ENCODE data around the gene SP100. TPM values are rescaled to one million over a fixed set of nuclear protein-coding genes. Genes with fewer than 3 reads are reported as not detected.

The SP100 gene
- total RNA-seq, 4 donors from 2014 or later: 75.5 to 223 (median 118) TPM

GRCh38 chr2:230505162-230505561 is 89.2 kb downstream of the SP100 start:
- ATAC-seq (ENCODE audit: low FRiP score) (no peak), DNase-seq (ENCODE audit: low spot score) (no peak)
- TF ChIP-seq, protein P1, sequence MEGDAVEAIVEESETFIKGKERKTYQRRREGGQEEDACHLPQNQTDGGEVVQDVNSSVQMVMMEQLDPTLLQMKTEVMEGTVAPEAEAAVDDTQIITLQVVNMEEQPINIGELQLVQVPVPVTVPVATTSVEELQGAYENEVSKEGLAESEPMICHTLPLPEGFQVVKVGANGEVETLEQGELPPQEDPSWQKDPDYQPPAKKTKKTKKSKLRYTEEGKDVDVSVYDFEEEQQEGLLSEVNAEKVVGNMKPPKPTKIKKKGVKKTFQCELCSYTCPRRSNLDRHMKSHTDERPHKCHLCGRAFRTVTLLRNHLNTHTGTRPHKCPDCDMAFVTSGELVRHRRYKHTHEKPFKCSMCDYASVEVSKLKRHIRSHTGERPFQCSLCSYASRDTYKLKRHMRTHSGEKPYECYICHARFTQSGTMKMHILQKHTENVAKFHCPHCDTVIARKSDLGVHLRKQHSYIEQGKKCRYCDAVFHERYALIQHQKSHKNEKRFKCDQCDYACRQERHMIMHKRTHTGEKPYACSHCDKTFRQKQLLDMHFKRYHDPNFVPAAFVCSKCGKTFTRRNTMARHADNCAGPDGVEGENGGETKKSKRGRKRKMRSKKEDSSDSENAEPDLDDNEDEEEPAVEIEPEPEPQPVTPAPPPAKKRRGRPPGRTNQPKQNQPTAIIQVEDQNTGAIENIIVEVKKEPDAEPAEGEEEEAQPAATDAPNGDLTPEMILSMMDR (IDR thresholded peaks at IDR 0.05): no peak

- TF ChIP-seq, protein P1 (IDR thresholded peaks at IDR 0.05): no peak
- ATAC-seq (ENCODE audit: low FRiP score) (no peak), DNase-seq (ENCODE audit: low spot score) (no peak)
These were observed 97.2 kb downstream of the SP100 start for GRCh38 chr2:230512955-230513748.

- ATAC-seq (ENCODE audit: low FRiP score): no peak
- TF ChIP-seq, protein P1 (IDR thresholded peaks at IDR 0.05): no peak
- no peak for DNase-seq (ENCODE audit: low spot score)
These were observed 104.3 kb downstream of the SP100 start for GRCh38 chr2:230520061-230520874.

GRCh38 chr2:230520875-230521155 is 104.8 kb downstream of the SP100 start:
- no peak for ATAC-seq (ENCODE audit: low FRiP score)
- TF ChIP-seq, protein P1 (IDR thresholded peaks at IDR 0.05): no peak
- no peak for DNase-seq (ENCODE audit: low spot score)

DNA sequence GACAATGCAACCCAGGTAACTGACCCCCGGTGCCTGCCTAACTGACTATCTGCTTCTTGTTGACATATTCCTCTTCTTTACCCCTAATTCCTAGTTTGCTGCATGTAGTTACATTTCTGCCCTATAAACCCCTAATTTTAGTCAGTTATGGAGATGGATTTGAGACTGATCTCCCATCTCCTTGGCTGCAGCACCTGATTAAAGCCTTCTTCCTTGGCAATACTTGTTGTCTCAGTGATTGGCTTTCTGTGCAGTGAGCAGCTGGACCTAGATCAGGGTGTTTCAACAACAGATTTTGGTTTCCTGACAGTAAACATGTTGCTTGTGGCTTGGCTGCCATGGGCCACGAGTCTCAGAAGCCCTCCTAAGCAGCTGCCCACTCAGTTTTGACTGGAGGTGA is 105.4 kb downstream of the SP100 start:
- TF ChIP-seq, protein P1 (IDR thresholded peaks at IDR 0.05): no peak
- ATAC-seq (ENCODE audit: low FRiP score) (no peak), DNase-seq (ENCODE audit: low spot score) (no peak)

DNA sequence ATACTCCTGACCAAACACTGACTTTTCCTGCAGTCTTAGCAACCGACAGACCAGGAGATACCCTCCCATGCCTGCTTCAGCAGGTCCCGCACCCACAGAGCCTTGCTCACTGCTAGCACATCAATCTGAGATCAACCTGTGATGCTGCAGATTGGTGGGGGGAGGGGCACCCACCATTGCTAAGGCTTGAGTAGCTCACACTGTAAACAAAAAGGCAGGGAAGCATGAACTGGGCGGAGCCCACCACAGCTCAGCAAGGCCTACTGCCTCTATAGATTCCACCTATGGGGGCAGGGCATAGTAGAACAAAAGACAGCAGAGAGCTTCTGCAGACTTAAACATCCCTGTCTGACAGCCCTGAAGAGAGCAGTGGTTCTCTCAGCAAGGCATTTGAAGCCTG is 109.7 kb downstream of the SP100 start:
- no peak for DNase-seq (ENCODE audit: low spot score)
- no peak for ATAC-seq (ENCODE audit: low FRiP score)
- TF ChIP-seq, protein P1 (IDR thresholded peaks at IDR 0.05): no peak
